GM12891 (cell line): ENCODE measurements around the gene PCDH18.

Experiments used
- PAX5 ChIP-seq: IDR thresholded peaks from 2 replicates; pipeline ENCODE4 v1.6.1; 2011; ENCODE audit warnings: low read length, moderate library complexity, mild to moderate bottlenecking; ENCODE audit not compliant: insufficient read depth, severe bottlenecking
- POLR2A ChIP-seq: IDR thresholded peaks from 2 replicates; pipeline ENCODE4 v1.6.1; 2011; ENCODE audit warnings: low read depth, low read length, control low read depth
- POLR2AphosphoS5 ChIP-seq: IDR thresholded peaks from 2 replicates; pipeline ENCODE4 v1.6.1; 2011; ENCODE audit warnings: low read depth, low read length, control low read depth
- POU2F2 ChIP-seq: IDR thresholded peaks from 2 replicates; pipeline ENCODE4 v1.6.1; 2011; ENCODE audit warnings: low read depth, mild to moderate bottlenecking, control low read depth, low read length, moderate library complexity
- SPI1 ChIP-seq: IDR thresholded peaks from 2 replicates; pipeline ENCODE4 v1.6.1; 2011; ENCODE audit warnings: low read depth, low read length, control low read depth
- TAF1 ChIP-seq: IDR thresholded peaks from 2 replicates; pipeline ENCODE4 v1.6.1; 2011; ENCODE audit warnings: low read depth, low read length, control low read depth

DNA sequence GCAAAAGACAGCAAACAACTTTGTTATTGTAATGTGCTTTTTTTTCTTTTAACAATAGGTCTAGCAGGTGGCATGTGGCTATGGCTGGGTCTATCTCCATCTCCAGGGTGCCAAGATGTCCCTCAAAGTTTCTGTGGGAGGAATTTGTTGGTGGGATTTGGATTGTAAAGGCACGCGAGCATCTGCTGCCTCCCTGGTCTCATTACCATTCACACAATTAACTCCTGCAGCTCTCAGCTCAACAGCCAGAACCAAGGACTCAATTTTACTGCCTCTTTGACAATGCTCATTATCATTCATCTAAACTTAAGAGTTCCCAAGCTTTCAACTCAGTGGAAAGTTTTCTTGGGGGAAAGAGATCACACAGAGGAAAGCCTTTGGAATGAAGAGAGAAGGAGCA lies 10.9 kb upstream of the PCDH18 start:
- TF ChIP-seq POLR2AphosphoS5: no peak
- no peak for TF ChIP-seq POLR2A
- no peak for TF ChIP-seq PAX5
- no peak for TF ChIP-seq SPI1
- TF ChIP-seq TAF1: no peak
- no peak for TF ChIP-seq POU2F2
